Measurements from ENCODE around the gene PCDHGC3.
A peak's percentile ranks its signal among the peaks of the same experiment; 100 is the strongest.
"Not testable (repeated sequence)": the region's sequence is repeated elsewhere in the genome, so short reads cannot be mapped to it uniquely, and the experiment has no call there.

Gene PCDHGC3

GRCh38 chr5:141475625-141476131, at the start of gene PCDHGC3:
PCDHGC3 (plus strand) TSS chr5:141475966; CDS start chr5:141476117, 151 bp downstream.
- peak; percentile 69 to 93 for DNase-seq

GRCh38 chr5:141427783-141428426, 47.9 kb upstream of the PCDHGC3 start:
- no peak for DNase-seq

- DNase-seq = no peak
These were observed 45.2 kb upstream of the PCDHGC3 start, which contains the start of gene PCDHGA12 for GRCh38 chr5:141430332-141431113. PCDHGA12 (plus strand) TSS chr5:141430507; CDS start chr5:141430760, 253 bp downstream.

GRCh38 chr5:141431286-141431685, 44.5 kb upstream of the PCDHGC3 start:
- DNase-seq = no peak

- DNase-seq = not testable (repeated sequence)
These were observed 43.5 kb upstream of the PCDHGC3 start for GRCh38 chr5:141432308-141432707.

GRCh38 chr5:141432726-141433125, 43.0 kb upstream of the PCDHGC3 start:
- DNase-seq = not testable (repeated sequence)

GRCh38 chr5:141434006-141434405, 41.8 kb upstream of the PCDHGC3 start:
- no peak for DNase-seq

GRCh38 chr5:141437221-141437620, 38.5 kb upstream of the PCDHGC3 start:
- no peak for DNase-seq

- DNase-seq = no peak
These were observed 36.2 kb upstream of the PCDHGC3 start for GRCh38 chr5:141439411-141440141.

GRCh38 chr5:141440341-141440740, 35.4 kb upstream of the PCDHGC3 start:
- no peak for DNase-seq

GRCh38 chr5:141441571-141442170, 34.1 kb upstream of the PCDHGC3 start:
- DNase-seq = no peak

GRCh38 chr5:141465351-141465750, 10.4 kb upstream of the PCDHGC3 start:
- DNase-seq = no peak

GRCh38 chr5:141476132-141476911, 556 bp downstream of the PCDHGC3 start:
- DNase-seq = no peak

GRCh38 chr5:141477044-141477575, 1.3 kb downstream of the PCDHGC3 start:
- no peak for DNase-seq

- DNase-seq = no peak
These were observed 2.0 kb downstream of the PCDHGC3 start for GRCh38 chr5:141477815-141478214.

GRCh38 chr5:141478321-141478945, 2.7 kb downstream of the PCDHGC3 start:
- DNase-seq = no peak

- no peak for DNase-seq
These were observed 4.0 kb downstream of the PCDHGC3 start for GRCh38 chr5:141479776-141480175.

GRCh38 chr5:141483902-141484301, 8.1 kb downstream of the PCDHGC3 start:
- no peak for DNase-seq

GRCh38 chr5:141484310-141484640, 8.5 kb downstream of the PCDHGC3 start:
- DNase-seq = no peak

- DNase-seq = no peak
These were observed 9.0 kb downstream of the PCDHGC3 start, which contains the start of gene PCDHGC4 for GRCh38 chr5:141484641-141485311. PCDHGC4 (plus strand) TSS chr5:141485030; CDS start chr5:141485174, 144 bp downstream.

Measured in NCI-H446 (cell line).